H1 (cell line): Measurements from ENCODE around the gene GPRIN1.

Source experiments
- BRCA1 ChIP-seq: IDR thresholded peaks from 2 replicates; pipeline ENCODE4 v1.6.1; 2012; ENCODE audit warnings: low read depth, low read length, improper control_type of control experiment
- EP300 ChIP-seq, 2 experiments: IDR thresholded peaks; 1 replicate in 1 of 2; 2 replicates in 1 of 2; pipeline ENCODE4 v1.6.1; 2011 to 2012; ENCODE audit warnings: low read depth in 2 of 2, low read length in 2 of 2, mild to moderate bottlenecking in 2 of 2, borderline replicate concordance in 1 of 2, inconsistent platforms in 1 of 2, moderate library complexity in 1 of 2
- GTF2F1 ChIP-seq: IDR thresholded peaks from 2 replicates; pipeline ENCODE4 v1.6.1; 2012; ENCODE audit warnings: low read depth, low read length, improper control_type of control experiment, borderline replicate concordance
- NRF1 ChIP-seq: IDR thresholded peaks from 2 replicates; pipeline ENCODE4 v1.6.1; 2011; ENCODE audit warnings: mild to moderate bottlenecking, low read depth, low read length, improper control_type of control experiment
- POLR2A ChIP-seq, 2 experiments: IDR thresholded peaks; 1 replicate in 1 of 2; 2 replicates in 1 of 2; pipeline ENCODE4 v1.6.1; 2011; ENCODE audit warnings: low read depth in 2 of 2, low read length in 2 of 2, mild to moderate bottlenecking in 2 of 2; ENCODE audit errors: control extremely low read depth in 1 of 2
- POLR2AphosphoS5 ChIP-seq: IDR thresholded peaks from 2 replicates; pipeline ENCODE4 v1.6.1; 2011; ENCODE audit warnings: low read depth, low read length
- RAD21 ChIP-seq, 2 experiments: IDR thresholded peaks in 1 of 2; conservative IDR thresholded peaks in 1 of 2; 2 replicates each; pipeline ENCODE4 v1.6.1; 2011; ENCODE audit warnings: low read depth in 2 of 2, low read length in 2 of 2, improper control_type of control experiment in 1 of 2, inconsistent platforms in 1 of 2, mild to moderate bottlenecking in 1 of 2, moderate library complexity in 1 of 2
- RFX5 ChIP-seq: IDR thresholded peaks from 2 replicates; pipeline ENCODE4 v1.6.1; 2011; ENCODE audit warnings: low read depth, low read length, improper control_type of control experiment, borderline replicate concordance
- SIN3A ChIP-seq, 2 experiments: IDR thresholded peaks in 1 of 2; conservative IDR thresholded peaks in 1 of 2; 2 replicates each; pipeline ENCODE4 v1.6.1; 2011 to 2012; ENCODE audit warnings: low read length in 2 of 2, improper control_type of control experiment in 1 of 2, low read depth in 1 of 2, mild to moderate bottlenecking in 1 of 2
- TAF1 ChIP-seq: IDR thresholded peaks from 2 replicates; pipeline ENCODE4 v1.6.1; 2011; ENCODE audit warnings: mild to moderate bottlenecking, low read depth, low read length
- YY1 ChIP-seq: IDR thresholded peaks from 2 replicates; pipeline ENCODE4 v1.6.1; 2011; ENCODE audit warnings: low read depth, mild to moderate bottlenecking, low read length
- TF ChIP-seq, protein P1 (sequence below): IDR thresholded peaks from 2 replicates; pipeline ENCODE4 v1.6.1; 2012; ENCODE audit warnings: inconsistent platforms
- TF ChIP-seq, protein P2 (sequence below): IDR thresholded peaks from 2 replicates; pipeline ENCODE4 v1.6.1; 2011; ENCODE audit warnings: low read depth, mild to moderate bottlenecking, low read length; ENCODE audit not compliant: insufficient read depth
- TF ChIP-seq, protein P3 (sequence below), 3 experiments: IDR thresholded peaks; 1 replicate in 2 of 3; 2 replicates in 1 of 3; pipeline versions ENCODE4 v1.5.1 to v1.6.1; 2011; ENCODE audit warnings: low read length in 3 of 3, mild to moderate bottlenecking in 3 of 3, inconsistent platforms in 2 of 3, low read depth in 1 of 3, moderate library complexity in 1 of 3; ENCODE audit not compliant: insufficient read depth in 1 of 3; ENCODE audit errors: control extremely low read depth in 1 of 3

DNA sequence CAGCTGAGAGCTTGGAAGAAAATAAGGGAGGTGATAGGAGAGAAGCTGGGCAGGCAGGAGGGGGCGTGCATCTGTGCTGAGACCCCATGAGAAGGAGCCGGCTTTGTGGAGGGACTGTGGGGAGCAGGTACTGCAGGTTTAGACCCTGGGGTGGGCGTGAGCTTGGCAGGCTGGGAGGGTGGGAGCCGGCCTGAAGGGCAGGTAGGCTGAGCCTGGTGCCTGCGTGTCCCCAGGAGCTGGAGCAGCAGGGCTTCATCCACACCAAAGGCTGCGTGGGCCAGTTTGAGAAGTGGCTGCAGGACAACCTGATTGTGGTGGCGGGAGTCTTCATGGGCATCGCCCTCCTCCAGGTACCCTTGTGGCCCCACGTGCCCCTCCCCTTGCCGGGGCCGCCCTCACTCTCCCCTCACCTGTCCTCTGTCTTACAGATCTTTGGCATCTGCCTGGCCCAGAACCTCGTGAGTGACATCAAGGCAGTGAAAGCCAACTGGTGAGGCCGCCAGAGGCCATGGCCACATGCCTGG lies 46.6 kb upstream of the GPRIN1 start:
- TF ChIP-seq, protein P1, sequence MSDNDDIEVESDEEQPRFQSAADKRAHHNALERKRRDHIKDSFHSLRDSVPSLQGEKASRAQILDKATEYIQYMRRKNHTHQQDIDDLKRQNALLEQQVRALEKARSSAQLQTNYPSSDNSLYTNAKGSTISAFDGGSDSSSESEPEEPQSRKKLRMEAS, result no peak
- TF ChIP-seq NRF1 (no peak), RFX5 (no peak), TAF1 (no peak), POLR2A (IDR thresholded peaks at IDR 0.05; ENCODE audit: control extremely low read depth in 1 of 2, low read depth in 2 of 2, low read length in 2 of 2) (no peak), GTF2F1 (no peak), EP300 (IDR thresholded peaks at IDR 0.05; ENCODE audit: borderline replicate concordance in 1 of 2, low read depth in 2 of 2, low read length in 2 of 2) (no peak), RAD21 (IDR thresholded peaks at IDR 0.05 in 1 of 2, conservative IDR thresholded peaks at IDR 0.05 in 1 of 2; ENCODE audit: low read depth in 2 of 2, low read length in 2 of 2) (no peak), BRCA1 (no peak), SIN3A (conservative IDR thresholded peaks at IDR 0.05 in 1 of 2, IDR thresholded peaks at IDR 0.05 in 1 of 2; ENCODE audit: low read depth in 1 of 2, low read length in 2 of 2) (no peak), YY1 (no peak), POLR2AphosphoS5 (no peak)
- TF ChIP-seq, protein P2, sequence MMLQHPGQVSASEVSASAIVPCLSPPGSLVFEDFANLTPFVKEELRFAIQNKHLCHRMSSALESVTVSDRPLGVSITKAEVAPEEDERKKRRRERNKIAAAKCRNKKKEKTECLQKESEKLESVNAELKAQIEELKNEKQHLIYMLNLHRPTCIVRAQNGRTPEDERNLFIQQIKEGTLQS, result no peak
- TF ChIP-seq, protein P3, sequence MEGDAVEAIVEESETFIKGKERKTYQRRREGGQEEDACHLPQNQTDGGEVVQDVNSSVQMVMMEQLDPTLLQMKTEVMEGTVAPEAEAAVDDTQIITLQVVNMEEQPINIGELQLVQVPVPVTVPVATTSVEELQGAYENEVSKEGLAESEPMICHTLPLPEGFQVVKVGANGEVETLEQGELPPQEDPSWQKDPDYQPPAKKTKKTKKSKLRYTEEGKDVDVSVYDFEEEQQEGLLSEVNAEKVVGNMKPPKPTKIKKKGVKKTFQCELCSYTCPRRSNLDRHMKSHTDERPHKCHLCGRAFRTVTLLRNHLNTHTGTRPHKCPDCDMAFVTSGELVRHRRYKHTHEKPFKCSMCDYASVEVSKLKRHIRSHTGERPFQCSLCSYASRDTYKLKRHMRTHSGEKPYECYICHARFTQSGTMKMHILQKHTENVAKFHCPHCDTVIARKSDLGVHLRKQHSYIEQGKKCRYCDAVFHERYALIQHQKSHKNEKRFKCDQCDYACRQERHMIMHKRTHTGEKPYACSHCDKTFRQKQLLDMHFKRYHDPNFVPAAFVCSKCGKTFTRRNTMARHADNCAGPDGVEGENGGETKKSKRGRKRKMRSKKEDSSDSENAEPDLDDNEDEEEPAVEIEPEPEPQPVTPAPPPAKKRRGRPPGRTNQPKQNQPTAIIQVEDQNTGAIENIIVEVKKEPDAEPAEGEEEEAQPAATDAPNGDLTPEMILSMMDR (IDR thresholded peaks at IDR 0.05; ENCODE audit: control extremely low read depth in 1 of 3, insufficient read depth in 1 of 3, low read depth in 1 of 3, low read length in 3 of 3), result no peak
